ENCODE results near the gene MELTF.

Gene MELTF

DNA sequence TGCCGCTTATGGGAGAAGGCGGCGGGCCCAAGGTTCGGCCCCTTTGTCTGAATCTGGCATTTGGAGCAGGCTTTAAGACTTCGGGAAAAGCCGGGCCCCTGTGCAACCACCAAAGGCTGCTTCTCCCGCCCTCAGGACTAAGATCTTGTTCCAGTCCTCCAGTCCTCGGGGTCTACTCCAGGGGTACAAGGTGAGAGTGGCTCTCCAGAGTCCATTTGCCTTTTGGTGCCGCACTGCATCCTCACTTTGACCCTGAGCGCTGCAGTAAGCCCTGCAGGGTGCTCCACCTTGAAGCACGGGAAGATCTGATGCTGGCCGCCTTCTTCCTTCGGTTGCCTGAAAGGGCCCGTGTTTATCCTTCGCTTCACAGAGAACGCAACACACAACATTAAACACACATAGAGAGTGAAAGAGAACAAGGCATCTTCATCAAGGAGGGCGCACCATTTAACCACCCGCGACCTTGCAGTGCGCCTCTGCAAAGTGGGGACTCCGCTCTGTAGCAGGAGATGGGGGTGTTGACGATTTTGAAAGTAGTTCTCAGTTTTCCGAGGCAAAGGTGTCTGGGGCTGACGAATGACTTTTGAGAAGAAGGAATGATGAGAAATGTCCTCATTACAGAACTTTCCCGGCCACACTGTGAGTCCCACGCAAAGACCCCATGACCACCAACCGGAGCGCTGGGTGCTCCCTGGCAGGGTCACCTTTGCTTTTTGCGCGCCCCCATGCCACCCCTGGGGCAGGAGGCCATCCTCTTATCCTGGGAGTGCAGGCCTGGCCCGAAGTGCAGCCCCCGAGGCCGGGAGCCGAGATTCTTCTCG lies 62.0 kb downstream of the MELTF start:
- no peak for DNase-seq

DNA sequence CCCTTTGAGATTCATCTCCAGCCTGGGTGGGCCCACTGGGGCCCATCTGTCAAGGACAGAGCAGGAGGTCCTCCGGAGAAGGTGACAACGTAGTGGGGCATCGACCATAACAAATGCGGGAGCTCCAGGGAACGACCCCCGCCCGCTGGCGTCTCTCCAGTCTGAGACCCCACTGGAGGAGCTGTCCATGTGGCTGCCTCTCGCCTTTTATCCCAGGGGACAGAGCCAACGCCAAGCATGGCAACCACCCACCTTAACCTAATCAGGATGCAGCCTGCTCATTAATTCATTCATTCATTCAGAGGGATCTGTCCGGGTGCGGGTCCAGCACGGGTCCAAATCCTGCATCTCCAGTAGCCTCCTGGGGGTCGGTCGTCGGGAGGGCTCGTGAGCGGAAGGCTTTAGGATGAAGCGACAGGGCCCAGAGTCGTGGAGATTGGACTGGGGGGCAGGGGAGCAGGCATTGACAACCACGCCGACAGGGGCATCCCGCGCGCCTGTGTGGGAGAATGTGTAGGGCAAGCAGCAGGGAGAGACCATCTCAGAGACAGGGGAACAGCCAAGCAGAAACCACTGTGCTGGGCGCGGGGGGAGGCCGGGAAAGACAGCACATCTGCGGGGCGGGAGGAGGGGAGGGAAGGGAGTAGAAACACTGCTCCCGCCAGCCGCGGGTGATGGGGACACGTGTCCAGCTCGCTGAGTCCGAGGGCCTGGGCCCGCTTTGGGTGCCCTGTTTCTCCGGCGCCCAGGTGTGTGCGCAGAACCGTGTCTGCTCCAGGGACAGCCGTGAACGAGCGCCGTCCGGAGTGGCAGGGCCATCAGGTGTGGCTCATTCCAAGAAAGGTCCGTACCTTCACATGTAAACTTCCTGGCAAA lies 62.9 kb downstream of the MELTF start:
- no peak for DNase-seq

DNA sequence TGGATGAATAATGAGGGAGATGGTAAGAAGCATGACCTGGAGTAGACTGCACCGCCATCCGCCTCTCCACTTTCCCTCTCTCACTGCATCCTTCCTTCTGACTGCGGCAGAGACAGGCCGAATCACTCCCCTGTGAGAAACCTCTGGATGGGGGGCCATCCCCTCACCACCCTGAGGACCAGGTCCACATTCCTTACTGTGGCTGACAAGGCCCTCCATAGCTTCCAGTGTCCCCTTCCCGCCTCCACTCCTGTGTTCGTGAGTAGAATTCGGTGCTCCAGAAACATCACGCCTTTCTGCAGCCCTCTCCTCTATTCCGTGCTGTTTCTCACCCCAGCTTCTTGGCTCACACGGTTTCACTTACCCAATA lies 63.8 kb downstream of the MELTF start:
- no peak for DNase-seq

DNA sequence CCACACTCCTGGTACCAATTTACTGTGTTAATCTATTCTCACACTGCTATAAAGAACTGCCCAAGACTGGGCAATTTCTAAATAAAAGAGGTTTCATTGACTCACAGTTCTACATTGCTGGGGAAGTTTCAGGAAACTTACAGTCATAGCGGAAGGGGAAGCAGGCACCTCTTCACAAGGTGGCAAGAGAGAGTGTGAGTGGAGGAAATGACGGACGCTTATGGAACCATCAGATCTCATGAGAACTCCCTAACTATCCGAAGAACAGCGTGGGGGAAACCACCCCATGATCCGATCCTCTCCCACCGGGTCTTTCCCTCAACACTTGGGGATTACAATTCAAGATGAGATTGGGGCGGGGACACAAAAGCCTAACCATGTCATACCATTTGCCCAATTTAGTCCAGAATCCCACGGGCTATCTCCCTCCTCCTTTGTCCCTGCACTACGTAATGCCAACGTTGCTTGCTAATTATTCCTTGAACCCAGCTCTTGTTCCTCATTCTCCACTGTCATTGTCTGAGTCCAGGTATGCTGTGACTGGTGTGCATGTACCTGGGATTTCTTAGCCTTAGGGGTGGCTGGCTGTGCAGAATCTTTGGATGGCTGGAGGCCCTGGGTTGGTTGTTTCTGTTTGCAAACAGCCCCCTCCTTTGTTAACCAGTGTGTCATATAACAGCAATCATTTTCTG lies 64.4 kb downstream of the MELTF start:
- no peak for DNase-seq

DNA sequence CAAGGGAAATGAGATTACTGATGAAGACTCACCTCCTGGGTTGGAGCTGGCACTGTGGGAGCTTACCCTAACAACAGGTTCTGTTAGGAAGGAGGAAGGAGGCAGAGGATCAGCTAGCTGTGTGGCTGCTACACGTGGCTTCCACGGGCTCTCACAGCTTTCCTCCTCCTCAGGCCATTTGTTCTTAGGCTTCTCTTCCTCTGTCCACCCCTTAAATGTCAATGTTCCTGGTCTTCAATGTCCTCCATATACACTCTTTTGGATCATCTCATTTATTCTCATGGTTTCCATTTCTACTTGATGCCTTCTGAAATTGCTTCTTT lies 66.0 kb downstream of the MELTF start:
- no peak for DNase-seq

DNA sequence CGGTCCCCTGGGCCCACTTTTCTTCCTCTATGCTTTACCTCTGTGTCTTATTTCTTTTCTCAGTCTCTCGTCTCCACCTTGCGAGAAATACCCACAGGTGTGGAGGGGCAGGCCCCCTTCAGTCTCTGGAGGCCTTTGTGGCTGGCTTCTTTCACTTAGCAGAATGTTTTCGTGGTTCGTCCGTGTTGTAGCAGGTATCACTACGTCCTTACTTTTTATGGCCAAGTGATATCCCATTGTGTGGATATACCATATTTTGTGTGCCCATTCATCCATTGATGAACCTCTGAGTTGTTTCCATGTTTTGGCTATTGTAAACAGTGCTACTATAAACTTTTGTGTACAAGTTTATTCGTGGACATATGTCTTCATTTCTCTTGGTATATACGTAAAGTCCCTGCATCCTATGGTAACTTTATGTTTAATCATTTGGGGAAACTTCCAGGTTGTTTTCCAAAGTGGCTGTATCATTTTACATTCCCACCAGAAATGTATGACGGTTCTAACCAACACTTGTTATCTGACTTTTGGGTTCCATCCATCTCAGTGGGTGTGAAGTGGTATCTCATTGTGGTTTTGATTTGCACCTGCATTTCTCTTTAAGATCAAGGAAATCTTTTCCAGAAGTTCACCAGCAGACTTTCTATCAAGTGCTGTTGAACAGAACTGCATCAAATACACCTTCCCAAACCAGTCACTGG lies 66.5 kb downstream of the MELTF start:
- DNase-seq: no peak

DNA sequence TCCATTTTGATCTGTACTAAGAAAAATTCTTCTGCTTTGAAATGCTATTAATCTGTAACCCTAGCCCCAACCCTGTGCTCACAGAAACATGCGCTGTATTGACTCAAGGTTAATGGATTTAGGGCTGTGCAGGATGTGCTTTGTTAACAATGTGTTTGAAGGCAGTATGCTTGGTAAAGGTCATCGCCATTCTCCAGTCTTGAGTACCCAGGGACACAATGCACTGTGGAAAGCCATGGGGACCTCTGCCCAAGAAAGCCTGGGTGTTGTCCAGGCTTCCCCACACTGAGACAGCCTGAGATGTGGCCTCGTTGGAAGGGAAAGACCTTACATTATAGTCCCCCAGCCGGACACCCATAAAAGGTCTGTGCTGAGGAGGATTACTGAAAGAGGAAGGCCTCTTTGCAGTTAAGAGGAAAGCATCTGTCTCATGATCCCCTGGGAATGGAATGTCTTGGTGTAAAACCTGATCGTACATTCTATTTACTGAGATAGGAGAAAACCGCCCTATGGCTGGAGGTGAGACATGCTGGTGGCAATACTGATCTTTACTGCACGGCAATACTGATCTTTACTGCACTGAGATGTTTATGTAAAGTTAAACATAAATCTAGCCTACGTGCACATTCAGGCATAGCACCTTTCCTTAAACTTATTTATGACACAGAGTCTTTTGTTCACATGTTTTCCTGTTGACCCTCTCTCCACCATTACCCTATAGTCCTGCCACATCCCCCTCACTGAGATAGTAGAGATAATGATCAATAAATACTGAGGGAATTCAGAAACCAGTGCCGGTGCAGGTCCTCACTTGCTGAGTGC lies 67.3 kb downstream of the MELTF start:
- DNase-seq: no peak

DNA sequence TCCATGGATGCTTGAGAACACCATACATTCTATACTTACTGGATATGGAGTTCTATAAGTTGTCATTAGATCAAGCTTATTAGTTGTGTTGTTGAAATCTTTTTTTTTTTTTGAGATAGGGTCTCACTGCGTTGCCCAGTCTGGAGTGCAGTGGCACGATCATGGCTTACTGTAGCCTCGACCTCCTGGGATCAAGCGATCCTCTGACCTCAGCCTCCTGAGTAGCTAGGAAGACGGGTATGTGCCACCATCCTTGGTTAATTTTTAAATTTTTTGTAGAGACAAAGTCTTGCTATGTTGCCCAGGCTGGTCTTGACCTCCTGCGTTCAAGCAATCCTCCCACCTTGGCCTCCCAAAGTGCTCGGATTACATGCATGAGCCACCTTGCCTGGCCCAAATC lies 74.8 kb downstream of the MELTF start:
- DNase-seq: no peak
